ENCODE measurements around the gene ELAVL2.

DNA sequence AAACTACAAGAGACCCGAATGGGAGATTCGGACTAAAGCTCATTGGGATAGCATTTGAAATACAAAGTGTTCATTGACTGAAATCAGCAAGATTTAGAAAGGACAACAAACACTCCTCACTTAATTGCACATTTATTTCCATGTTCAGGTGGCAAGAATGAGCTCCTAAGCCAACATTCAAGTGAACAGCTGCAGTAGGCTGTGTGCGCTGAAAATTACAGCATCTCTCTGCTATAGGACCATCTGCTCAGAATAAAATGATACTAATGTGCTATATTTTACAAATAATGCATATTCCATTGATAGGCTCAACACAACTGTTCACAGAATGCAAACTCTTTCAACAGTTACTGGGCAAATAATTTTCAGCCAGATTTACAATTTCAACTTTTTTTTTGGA is 61.8 kb downstream of the ELAVL2 start:
- TF ChIP-seq, protein P1, sequence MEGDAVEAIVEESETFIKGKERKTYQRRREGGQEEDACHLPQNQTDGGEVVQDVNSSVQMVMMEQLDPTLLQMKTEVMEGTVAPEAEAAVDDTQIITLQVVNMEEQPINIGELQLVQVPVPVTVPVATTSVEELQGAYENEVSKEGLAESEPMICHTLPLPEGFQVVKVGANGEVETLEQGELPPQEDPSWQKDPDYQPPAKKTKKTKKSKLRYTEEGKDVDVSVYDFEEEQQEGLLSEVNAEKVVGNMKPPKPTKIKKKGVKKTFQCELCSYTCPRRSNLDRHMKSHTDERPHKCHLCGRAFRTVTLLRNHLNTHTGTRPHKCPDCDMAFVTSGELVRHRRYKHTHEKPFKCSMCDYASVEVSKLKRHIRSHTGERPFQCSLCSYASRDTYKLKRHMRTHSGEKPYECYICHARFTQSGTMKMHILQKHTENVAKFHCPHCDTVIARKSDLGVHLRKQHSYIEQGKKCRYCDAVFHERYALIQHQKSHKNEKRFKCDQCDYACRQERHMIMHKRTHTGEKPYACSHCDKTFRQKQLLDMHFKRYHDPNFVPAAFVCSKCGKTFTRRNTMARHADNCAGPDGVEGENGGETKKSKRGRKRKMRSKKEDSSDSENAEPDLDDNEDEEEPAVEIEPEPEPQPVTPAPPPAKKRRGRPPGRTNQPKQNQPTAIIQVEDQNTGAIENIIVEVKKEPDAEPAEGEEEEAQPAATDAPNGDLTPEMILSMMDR (IDR thresholded peaks at IDR 0.05), result no peak
- TF ChIP-seq POLR2AphosphoS5 (IDR thresholded peaks at IDR 0.05) (no peak), POLR2A (IDR thresholded peaks at IDR 0.05) (no peak)
